SHP77 treated with DMSO at 0.1 percent for 48 hours (cell line): Measurements from ENCODE around the gene RGL4.
A peak's percentile ranks its signal among the peaks of the same experiment; 100 is the strongest.
"Not testable (repeated sequence)": the region's sequence is repeated elsewhere in the genome, so short reads cannot be mapped to it uniquely, and the experiment has no call there.

Experiments
- DNase-seq: peaks from one replicate; lab custom pipeline; 2025; lab: John Stamatoyannopoulos, UW

Gene RGL4

DNA sequence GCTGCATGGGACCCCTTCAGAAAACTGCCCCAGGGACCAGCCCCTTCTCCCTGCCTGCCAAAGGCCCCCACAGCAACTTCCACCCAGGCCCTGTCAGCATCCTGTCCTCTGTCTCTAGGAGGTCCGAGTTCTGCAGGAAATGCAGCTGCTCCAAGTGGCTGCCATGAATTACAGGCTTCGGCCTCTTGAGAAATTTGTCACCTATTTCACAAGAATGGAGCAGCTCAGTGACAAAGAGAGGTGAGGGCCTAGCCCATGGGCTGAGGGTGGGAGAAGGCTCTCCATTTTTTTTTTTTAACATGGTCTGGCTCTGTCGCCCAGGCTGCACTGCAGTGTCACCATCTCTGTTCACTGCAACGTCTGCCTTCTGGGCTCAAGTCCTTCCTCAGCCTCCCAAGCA lies 7.3 kb downstream of the RGL4 start:
- no peak for DNase-seq

DNA sequence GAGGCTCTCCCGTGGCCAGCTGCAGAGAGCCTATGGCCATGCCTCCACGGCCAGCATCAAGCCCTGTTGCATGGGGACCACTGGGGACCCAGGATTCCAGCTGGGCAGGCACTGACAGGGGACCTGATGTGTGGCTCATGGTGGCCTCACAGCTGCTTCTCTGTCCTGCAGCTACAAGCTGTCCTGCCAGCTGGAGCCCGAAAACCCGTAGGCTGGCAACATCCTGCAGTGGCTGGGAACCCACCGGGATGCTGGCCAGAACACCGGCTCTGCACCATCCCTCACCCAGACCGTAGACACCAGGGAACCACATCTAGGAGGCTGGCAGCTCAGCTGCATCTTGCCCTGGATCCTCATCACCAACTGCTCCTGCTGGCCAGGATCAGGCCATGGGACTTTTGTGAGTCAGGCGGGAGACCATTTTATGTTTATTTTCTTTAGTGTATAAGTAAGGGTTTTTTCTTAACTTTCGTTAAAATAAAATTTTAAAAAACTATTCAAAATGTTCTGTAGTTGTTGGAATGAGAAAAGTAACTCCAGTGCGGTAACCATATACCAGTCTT lies 7.9 kb downstream of the RGL4 start:
- no peak for DNase-seq

DNA sequence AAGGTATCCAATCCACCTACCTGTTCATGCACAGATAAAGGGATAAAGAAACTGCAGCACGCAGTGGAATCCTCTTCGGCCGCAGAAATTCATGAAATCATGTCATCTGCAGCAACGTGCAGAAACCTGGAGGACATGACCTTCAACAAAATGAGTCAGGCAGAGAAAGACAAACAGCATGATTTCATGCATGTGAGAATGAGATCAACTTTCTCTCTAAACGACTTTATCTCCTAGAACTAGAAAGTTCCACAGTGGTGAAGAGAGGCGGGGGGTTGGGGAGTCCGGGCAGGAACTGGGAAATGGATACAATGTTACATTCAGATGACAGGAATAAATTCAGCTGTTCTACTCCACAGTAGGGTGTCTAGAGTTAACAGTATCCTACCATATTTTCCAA lies 9.9 kb downstream of the RGL4 start:
- no peak for DNase-seq

DNA sequence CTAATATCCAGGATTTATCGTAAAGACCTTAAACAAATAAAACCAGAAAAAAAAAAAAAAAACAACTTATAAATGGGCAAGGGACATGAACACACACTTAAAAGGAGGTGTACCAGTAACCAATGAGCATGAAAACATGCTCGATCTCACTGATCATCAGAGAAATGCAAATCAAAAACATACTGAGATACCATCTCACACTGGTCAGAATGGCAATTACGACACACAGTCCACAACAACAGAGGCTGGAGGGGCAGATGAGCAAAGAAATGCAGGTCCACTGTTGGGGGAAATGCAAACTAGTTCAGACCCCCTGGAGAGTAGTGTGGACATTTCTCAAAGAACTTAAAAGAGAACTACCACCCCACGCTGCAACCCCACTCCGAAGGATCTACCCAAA lies 13.2 kb downstream of the RGL4 start:
- no peak for DNase-seq

DNA sequence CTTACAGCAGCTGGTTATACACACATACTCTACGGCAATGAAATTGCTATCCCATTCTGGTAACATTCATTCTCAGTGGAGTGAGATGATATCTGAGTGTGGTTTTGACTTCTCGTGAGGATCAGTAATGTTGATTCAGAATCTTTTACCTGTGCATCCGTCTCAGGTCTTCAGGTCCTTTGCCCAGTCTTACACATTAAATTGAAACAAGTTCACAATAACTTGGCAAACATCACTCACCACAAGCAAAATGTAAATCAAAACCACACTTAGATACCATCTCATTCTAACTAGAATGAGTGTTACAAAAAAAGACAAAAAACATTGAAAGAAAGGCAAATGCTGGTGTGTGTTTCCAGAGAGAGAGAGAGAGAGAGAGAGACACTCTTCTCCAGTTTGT lies 14.0 kb downstream of the RGL4 start:
- no peak for DNase-seq

DNA sequence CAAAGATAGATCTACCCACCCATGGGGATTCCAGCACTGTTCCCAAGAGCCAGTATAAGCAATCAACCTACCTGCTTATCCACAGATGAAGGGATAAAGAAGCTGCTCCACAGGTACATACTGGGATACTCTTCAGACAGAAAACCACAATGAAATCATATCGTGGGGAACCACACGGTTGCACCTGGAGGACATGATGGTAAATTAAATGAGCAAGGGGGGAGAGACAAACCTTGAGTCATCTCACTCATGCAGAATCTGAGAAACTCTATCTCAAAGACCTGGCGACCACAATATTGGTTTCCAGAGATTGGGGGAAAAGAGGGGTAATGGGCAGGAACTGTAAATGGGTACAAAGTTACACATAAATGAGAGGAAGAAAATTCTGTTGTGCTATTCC lies 14.5 kb downstream of the RGL4 start:
- no peak for DNase-seq

DNA sequence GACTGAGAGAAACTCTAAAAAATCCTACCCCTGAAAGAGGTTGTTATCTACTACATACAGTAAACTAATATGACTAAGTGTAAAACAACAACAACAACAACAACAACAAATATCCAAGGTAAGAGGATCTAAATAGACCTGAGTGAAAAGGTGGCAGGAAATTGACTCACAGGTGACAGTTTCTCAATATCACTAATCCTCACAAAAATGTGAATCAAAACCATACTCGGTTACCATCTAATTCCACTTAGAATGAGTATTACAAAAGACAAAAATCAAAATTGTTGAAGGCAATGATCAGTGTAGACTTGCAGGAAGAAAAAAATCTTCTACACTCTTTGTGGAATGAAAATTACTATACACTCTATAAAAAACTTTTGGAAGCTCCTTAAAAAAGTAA lies 17.5 kb downstream of the RGL4 start:
- DNase-seq: no peak

DNA sequence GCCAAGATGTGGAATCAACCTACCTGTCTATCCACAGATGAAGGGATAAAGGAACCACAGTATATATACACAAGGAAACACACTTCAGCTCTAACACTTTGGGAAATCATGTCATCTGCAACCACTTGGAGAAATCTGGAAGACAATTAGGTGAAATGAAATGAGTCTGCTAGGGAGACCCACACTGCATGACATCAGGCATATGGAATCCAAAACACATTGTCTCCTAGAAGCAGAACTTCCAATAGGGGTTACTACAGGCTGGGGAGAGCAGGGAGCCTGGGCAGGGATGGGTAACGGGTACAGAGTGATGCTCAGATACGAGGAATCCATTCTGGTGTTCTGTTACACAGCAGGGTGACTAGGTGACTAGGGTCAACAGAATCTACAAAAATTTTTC lies 18.3 kb downstream of the RGL4 start:
- no peak for DNase-seq

DNA sequence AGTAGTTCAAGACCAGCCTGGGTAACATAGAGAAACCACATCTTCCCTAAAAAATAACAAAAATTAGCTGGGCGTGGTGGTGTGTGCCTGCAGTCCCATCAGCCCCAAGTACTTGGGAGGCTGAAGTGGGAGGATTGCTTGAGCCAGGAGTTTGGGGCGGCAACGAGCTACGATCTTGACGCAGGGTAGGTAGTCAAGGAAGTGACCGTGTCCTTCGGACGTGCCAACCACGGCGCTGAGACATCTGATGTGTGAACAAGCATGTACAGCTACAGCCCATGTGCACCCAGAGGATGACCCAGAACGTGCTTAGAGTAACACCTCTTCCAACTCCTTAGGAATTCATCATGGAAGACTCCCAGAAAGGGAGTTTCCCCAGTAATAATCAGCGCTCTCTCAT lies 21.4 kb downstream of the RGL4 start:
- DNase-seq: no peak

DNA sequence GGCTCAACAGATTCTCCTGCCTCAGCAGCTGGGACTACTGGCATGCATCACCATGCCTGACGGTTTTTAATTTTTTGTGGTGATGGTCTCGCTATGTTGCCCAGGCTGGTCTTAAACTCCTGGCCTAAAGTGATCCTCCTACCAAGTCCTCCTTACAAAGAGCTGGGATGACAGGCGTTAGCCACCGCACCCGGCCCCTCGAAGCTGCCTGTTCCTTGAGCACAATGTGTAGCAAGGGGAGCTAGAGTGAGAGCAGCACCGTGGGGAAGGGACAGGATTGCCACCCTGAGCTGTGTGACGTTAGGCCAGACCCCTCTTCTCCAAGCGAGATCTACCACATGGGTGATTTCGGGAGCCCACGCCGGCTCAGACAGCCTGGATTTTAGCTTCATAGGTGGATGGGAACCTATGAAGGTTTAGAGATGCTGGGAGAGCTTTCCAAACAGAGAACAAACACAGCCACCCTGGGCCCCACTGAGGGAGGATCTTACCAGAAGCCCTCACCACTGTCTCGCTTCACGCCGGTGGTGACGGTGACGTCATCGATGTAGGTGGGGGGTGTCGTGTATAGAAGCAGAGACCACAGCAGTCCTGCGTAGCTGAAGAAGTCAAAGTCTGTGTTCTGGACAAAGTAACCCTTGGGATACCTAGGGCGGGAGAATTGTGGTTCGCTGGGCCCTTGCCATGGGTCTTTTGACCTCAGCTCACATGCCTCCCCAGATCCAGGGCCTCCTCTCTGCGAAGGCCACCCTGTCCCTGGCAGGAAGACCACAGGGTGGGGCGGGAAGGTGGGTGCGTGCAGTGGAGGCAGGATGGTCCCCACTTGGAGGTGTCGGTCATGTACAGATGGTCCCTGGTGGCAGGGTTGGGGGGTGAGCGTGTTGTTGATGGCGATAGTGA lies 23.1 kb downstream of the RGL4 start:
- DNase-seq: no peak

DNA sequence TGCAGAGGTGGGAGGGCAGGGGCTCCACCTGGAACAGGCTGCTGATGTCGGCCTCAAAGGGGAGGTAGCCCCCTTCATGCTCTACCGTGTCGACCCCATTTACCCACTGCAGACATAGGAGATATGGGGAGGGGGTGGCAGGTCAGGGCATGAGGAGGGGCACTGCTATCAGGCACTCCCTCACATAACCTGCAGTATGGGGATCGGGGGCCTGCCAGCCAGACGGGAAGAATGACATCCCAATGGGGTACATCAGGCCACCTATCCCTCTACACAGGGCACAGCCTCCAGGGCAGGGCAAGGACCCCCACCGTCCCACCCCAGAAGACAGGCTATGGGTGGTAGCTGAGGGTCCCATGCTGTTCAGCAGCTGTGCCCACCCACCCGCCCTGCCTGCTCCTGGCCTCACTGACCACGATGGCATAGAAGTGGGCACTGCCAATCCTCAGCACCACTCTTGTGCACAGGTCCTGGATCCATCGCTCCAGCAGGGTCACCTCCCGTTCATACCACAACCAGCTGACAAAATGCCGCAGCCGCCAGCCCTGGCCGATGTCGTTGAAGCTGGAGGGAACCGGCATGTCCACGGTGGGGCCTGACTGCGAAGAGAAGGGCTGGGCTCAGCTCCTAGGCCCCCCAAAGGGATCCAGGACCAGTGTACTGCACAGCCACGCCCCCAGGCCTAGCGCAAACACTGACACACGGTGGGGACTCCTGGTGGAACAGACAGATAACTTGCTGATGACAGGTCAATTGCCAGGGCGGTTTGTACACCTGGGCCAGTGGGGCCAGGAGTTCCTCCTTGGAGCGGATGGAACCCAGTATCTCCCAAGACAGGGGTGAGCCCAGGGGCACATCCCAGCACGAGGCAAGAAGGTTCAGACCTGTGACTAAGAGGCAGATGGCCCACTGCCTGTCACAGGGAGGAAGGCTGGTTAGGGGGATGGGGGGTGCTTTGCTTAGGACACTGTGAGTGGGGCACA lies 24.1 kb downstream of the RGL4 start:
- DNase-seq: no peak

DNA sequence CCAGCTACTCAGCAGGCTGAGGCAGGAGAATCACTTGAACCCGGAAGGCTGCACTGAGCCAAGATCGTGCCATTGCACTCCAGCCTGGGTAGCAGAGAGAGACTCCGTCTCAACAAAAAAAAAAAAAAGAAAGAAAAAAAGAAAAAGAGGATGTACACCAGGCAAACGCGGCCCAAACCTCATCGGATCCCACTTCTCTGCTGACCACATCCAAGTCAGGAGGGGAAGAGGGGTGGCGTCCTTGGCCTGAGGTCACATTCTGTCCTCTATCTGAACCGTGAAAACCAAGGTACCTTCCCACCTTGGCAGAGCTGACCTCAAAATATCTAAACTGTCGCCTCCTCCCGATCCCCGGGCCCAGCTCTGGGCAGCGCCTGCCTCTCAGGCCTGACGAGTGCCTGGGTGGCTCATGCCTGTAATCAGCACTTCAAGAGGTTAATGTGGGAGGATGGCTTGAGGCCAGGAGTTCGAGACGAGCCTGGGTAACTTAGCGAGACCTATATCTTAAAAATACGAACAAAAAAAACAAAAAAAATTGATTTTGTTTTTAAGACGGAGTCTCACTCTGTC lies 25.1 kb downstream of the RGL4 start:
- no peak for DNase-seq

DNA sequence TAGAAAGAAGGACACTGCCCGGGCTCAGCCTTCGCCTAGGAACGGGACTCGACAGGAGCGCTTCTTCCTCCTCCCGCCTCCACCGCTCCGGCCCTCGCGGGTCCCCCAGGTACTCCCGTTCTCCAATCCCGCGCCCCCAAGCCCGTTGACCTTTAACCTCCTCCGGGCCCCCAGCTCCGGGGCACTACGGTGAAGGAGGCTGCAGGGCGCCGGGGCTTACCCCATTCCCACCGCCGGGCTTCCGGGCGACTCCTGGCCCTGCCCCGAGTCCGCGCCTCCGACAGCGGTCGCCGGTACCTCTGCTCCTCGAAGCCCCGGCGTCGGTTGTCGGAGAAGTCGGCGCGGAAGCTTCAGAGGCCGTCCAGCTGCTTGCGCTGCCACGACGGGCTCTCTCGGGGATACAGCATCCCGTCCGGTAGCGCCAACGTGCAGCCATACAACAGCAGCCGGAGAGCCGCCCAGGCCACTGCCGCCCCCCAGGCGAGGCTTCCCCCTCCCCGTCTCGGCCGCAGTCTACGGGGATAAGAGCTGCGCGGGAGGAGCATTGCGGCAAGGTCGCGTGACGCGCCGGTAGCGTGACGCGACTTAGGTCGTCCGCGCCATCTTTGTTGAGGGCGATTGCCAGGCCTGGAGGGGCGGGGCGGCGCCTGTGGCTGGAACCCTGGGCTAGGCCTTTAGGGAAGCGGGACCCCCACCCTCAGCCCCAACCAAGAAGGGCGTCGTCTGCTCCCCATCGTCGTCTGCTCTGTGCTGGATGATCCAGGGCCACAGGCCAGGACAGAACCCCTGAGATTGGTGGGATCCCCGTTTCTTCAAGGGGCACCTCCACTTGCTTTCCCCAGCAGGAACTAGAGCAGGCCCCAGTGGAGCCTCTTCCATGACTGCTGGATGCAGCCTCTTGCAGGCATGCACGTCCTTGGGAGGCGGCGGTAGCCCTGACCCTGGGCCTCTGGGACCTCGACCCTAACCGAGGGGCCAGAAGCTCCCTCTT lies 26.3 kb downstream of the RGL4 start:
- peak; percentile 53 for DNase-seq

DNA sequence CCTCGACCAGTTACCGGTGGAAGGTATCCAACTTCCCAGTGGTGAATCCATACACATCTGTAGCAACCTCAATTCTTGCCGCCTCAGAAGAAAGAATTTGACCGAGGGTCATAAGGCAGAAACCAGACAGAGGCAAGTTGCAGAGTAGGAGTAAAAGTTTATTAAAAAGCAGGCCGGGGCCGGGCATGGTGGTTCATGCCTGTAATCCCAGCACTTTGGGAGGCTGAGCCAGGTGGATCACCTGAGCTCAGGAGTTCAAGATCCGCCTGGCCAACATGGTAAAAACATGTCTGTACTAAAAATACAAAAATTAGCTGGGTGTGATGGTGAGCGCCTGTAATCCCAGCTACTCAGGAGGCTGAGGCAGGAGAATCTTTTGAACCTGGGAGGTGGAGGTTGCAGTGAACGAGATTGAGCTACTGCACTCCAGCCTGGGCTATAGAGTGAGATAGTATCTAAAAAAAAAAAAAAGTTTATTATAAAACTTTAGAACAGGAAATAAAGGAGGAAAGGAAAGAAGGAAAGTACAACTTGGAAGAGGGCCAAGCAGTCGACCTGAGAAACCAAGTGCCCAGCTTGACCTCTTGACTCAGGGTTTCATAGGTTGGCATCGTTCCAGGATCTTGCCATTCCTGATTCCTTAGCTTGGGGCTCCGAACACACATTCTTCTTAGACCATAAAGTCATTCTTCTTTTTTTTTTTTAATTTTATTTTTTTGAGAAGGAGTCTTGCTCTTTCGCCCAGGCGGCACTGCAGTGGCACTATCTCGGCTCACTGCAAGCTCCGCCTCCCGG lies 27.8 kb downstream of the RGL4 start:
- no peak for DNase-seq

DNA sequence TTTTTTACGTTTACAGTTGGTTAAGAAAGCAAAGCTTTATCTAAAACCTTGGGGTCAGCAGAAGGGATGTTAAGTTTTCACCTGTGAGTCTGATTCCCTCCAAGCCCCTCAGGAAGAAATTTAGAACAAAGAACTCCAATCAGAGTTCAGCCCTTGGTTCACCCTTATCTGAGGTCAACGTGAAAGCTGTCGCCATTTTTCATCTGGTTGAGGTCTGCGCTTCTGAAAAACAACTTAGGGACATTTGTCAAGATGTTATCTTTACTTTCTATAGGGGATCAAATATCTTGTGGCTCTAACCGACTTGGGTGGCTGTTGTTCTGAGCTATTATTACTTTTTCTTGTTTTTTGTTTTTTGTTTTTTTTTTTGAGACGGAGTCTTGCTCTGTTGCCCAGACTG lies 30.0 kb downstream of the RGL4 start:
- DNase-seq: no peak

DNA sequence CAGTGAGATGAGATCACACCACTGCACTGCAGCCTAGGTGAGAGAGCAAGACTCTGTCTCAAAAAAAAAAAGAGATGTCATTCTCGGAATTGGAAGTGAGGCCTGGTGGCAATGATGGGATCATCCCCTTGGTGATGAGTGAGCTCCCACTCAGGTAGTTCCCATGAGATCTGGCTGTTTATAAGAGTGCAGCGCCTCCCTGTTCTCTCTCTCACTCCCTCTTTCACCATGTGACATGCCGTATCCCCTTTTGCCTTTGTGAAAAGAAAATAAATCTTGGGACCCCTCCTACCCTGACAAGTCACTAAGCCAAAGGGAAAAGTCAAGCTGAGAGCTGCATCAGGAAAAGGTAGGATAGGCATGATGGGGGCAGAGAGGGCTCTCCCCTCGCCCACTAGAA lies 31.3 kb downstream of the RGL4 start:
- DNase-seq: no peak

DNA sequence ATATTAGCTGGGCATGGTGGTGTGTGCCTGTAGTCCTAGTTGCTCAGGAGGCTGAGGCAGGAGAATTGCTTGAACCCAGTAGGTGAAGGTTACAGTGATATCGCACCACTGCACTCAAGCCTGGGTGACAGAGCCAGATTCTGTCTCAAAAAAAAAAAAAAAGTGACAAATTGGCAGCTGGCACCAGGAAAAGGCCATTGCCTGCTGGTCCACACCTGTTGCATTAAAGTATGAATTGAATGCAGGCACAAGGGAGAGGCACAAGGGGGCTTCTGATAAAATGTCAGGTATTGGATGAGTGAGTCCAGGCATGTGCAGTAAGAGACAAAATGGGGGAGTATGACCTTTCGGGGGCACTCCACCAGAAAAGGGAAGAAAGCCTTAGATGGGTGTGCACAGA lies 31.9 kb downstream of the RGL4 start:
- no peak for DNase-seq

DNA sequence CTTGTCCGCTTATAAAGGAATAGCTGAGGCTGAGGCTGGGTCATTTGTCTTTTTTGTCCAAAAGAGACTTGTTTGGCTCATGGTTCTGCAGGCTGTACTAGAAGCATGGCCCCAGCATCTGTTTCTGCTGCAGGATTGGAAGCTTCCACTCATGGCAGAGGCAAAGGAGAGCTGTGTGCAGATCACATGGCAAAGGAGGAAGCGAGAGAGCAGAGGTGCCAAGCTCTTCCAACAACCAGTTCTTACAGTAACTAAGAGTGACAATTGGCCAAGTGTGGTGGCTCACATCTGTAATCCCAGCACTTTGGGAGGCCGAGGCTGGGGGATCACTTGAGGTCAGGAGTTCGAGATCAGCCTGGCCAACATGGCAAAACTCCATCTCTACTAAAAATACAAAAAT lies 37.3 kb downstream of the RGL4 start:
- DNase-seq: not testable (repeated sequence)

DNA sequence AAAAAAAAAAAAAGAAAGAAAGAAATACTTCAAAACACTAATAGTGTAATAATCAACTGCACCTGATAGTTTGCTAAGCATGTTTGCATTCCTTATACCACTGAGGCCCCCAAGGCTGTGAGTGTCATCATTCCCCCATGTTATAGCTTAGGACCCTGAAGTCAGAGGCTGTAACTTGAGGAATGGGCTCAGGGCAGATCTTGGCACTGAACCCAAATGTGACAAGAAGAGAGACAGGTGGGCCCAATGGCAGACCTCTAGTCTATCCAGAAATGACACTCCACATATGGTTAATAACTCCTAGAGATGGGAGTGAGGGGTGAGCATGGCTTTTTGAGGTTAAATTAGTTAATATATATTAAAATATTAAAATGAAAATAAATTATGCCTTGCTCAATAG lies 46.9 kb downstream of the RGL4 start:
- no peak for DNase-seq
